Testis (tissue), 2 donors: ENCODE data around the gene DNAJB5.

ENCODE experiments used
- POLR2A ChIP-seq: fragments of 450-650 bp; IDR thresholded peaks from one replicate; pipeline ENCODE4 v1.6.1; 2017; ENCODE audit warnings: antibody characterized with exemption, mild to moderate bottlenecking, moderate library complexity
- TF ChIP-seq, protein P1 (sequence below), 3 experiments: fragments of 450-650 bp in 2 of 3; fragments of 200-600 bp in 1 of 3; sonication (generic) in 1 of 3; IDR thresholded peaks; one replicate each; pipeline ENCODE4 v1.5.1; 2016 to 2019; ENCODE audit warnings: antibody characterized with exemption in 3 of 3, mild to moderate bottlenecking in 2 of 3, moderate library complexity in 1 of 3

DNA sequence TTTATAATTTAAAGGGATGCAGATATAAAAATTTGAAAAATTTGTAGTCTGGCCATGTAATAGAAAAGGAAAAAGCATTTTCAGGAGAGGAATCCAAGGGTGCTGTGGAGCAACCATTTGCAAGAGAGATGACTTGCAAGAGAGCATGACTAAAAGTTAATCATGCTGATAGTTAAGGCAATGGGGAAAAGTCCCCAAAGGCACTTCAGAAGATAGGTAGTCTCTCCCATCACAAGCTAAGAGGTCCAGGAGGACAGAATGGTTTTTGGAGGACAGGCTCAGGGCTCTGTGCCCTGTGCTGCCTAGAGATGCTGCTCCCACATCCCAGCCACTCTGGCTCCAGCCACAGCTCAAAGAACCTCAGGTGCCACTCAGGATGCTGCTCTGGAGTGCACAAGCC lies 38.8 kb downstream of the DNAJB5 start:
- TF ChIP-seq, protein P1, sequence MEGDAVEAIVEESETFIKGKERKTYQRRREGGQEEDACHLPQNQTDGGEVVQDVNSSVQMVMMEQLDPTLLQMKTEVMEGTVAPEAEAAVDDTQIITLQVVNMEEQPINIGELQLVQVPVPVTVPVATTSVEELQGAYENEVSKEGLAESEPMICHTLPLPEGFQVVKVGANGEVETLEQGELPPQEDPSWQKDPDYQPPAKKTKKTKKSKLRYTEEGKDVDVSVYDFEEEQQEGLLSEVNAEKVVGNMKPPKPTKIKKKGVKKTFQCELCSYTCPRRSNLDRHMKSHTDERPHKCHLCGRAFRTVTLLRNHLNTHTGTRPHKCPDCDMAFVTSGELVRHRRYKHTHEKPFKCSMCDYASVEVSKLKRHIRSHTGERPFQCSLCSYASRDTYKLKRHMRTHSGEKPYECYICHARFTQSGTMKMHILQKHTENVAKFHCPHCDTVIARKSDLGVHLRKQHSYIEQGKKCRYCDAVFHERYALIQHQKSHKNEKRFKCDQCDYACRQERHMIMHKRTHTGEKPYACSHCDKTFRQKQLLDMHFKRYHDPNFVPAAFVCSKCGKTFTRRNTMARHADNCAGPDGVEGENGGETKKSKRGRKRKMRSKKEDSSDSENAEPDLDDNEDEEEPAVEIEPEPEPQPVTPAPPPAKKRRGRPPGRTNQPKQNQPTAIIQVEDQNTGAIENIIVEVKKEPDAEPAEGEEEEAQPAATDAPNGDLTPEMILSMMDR (IDR thresholded peaks at IDR 0.05) = no peak
- no peak for TF ChIP-seq POLR2A
